GM08714 (cell line): Measurements from ENCODE around the gene KCNQ1.

ENCODE experiments used
- H3K4me3 ChIP-seq: fragments of 200-500 bp; sonication (Bioruptor generic); 2 replicates; pipeline ENCODE4 v1.5.1; 2014; ENCODE audit warnings: mild to moderate bottlenecking, low read length, inconsistent platforms
- ZNF274 ChIP-seq: IDR thresholded peaks from 2 replicates; pipeline ENCODE4 v1.6.1; 2012; ENCODE audit warnings: mild to moderate bottlenecking, low read depth, low read length

The KCNQ1 gene

DNA sequence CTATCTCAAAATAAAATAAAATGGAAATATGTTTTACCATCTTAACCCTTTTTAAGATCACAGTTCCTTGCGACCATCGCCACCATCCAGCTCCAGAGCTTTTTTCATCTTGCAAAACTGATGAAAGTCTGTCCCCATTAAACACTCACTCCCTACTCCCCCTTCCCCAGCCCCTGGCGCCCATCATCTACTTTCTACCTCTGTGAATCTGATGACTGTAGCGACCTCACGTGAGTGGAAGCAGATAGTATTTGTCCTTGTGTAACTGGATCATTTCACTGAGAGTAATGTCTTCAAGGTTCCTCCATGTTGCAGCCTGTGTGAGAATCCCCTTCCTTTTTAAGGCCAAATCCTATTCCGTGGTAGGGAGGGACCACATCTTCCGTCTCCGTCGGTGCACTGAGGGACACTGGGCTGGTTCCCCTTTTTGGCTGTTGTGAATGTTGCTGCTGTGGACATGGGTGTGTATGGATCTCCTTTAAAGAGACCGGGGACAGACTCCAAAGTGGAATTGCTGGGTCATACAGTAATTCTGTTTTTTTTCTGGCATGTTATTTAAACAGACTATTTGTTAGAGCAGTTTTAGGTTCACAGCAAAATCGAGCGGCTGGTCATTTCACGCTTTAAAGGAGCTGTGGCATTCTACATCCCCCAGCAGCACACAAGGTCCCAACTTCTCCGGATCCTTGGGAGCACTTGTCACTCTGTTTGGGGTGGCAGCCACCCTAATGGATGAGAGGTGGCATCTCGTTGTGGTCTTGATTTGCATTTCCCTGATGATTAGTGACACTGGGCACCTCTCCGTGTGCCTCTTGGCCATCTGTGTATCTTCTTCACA lies 120.0 kb downstream of the KCNQ1 start:
- no peak for TF ChIP-seq ZNF274
- no peak overlapping the region for H3K4me3 ChIP-seq

GRCh38 chr11:2565447-2566222 lies 120.8 kb downstream of the KCNQ1 start:
- no peak overlapping the region for H3K4me3 ChIP-seq
- no peak for TF ChIP-seq ZNF274

GRCh38 chr11:2566223-2567025 lies 121.6 kb downstream of the KCNQ1 start:
- H3K4me3 ChIP-seq = no peak overlapping the region
- no peak for TF ChIP-seq ZNF274

GRCh38 chr11:2567026-2567671 lies 122.3 kb downstream of the KCNQ1 start:
- TF ChIP-seq ZNF274 = no peak
- H3K4me3 ChIP-seq = no peak overlapping the region

DNA sequence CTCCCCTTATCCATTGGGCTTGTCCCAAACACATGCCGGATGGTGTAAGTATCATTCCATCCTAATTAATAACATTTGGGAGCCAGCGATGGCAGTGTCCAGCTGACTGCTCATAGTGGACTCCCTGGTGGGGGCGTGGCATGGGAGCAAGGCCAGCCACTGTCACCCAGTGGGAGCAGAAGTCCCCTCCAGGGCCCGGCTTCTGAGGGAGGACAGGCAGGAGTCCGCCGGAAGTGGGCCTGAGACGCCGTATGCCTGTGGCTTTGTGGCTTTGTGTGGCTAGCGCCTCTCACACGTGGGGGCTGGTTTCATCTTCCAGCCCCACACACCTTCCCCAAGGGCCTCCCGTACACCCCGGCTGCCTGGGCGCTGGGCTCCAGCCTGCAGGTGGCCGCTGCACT lies 124.5 kb downstream of the KCNQ1 start:
- no peak for TF ChIP-seq ZNF274
- H3K4me3 ChIP-seq = no peak overlapping the region

DNA sequence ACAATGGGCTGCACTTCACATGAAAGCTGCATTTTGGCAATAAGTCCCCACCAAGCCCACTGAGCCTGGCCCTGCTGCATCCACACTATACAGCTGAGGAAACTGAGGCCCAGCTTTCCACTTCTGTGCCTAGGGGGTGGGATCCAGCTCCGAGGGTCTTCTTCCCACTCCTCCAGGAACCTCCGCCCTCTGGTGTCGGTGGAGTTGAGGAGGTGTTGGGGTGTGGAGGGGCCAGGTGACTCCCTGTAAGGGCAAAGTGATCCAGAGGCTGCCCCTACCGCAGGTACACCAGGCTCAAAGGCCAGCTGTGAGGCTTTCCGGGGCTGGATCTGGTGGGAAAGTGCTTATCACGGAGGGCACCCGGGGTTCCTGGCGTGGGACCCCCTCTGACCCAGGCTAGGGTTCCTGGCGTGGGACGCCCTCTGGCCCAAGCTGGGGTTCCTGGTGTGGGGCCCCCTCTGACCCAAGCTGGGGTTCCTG lies 125.0 kb downstream of the KCNQ1 start:
- no peak overlapping the region for H3K4me3 ChIP-seq
- TF ChIP-seq ZNF274 = no peak

- TF ChIP-seq ZNF274 = no peak
- H3K4me3 ChIP-seq = no peak overlapping the region
Measured at GRCh38 chr11:2570211-2570811, 125.5 kb downstream of the KCNQ1 start.

- TF ChIP-seq ZNF274 = no peak
Measured at GRCh38 chr11:2570841-2571597, 126.2 kb downstream of the KCNQ1 start.

DNA sequence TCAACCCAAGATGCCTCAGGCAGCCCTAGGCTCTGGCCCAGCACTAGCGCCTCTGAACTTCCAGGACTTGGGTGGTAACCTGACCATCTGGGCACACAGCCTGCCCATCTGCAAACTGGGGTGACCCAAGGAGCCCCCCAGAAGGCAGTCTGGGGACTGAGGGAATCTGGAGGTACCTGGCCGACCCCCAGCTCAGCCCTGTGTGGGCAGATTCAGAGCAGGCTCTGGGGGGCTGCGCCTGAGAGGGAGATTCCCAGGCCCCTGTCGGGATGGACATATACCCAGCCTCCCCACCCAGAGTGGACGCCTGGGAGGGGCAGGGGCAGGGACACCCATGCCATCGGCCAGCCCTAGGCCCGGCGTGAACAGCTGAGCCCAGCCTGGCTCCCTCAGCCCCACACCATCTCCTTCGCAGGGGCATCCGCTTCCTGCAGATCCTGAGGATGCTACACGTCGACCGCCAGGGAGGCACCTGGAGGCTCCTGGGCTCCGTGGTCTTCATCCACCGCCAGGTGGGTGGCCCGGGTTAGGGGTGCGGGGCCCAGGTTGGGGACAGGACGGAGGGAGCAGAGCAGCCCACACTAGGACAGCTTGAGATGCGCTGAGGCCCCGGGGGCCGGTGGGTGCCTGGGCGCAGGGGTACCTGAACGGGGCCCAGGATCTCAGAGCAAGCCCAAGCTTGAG lies 126.9 kb downstream of the KCNQ1 start:
- no peak overlapping the region for H3K4me3 ChIP-seq

More at GRCh38 chr11:2570841-2571597, 126.2 kb downstream of the KCNQ1 start:
- no peak overlapping the region for H3K4me3 ChIP-seq

GRCh38 chr11:2572491-2573239 lies 127.9 kb downstream of the KCNQ1 start:
- no peak overlapping the region for H3K4me3 ChIP-seq
- no peak for TF ChIP-seq ZNF274

More for the DNA sequence above, 126.9 kb downstream of the KCNQ1 start:
- no peak for TF ChIP-seq ZNF274

- no peak overlapping the region for H3K4me3 ChIP-seq
- TF ChIP-seq ZNF274 = no peak
Measured at GRCh38 chr11:2573240-2574042, 128.6 kb downstream of the KCNQ1 start.
